Adrenal gland (tissue), 12 donors: ENCODE measurements around the gene RALY. TPM values are rescaled to one million over a fixed set of nuclear protein-coding genes. Genes with fewer than 3 reads are reported as not detected.

ENCODE experiments used
- DNase-seq, 7 donors: peaks; one replicate each; pipeline ENCODE4 v3.0.0-alpha.2; 2019 to 2020
- H3K27ac ChIP-seq, 5 donors: fragments of 200-600 bp; sonication (generic) in 4 of 5; 1 replicate in 3 of 5; 2 replicates in 2 of 5; pipeline versions ENCODE4 v1.5.1 to v1.8.0; 2016 to 2020; ENCODE audit warnings: mild to moderate bottlenecking in 1 of 5
- H3K27me3 ChIP-seq: fragments of 200-600 bp; 2 replicates; pipeline ENCODE4 v1.8.0; 2021
- H3K36me3 ChIP-seq, 2 donors: fragments of 200-600 bp; replicated peaks in 1 of 2; 1 replicate in 1 of 2; 2 replicates in 1 of 2; pipeline versions ENCODE4 v1.5.1 to v1.8.0; 2018 to 2022
- H3K4me1 ChIP-seq, 2 donors: fragments of 200-600 bp; replicated peaks in 1 of 2; 1 replicate in 1 of 2; 2 replicates in 1 of 2; pipeline versions ENCODE4 v1.5.1 to v1.8.0; 2018 to 2021
- H3K4me3 ChIP-seq, 4 donors: fragments of 200-600 bp; sonication (generic) in 3 of 4; one replicate each; pipeline ENCODE4 v1.5.1; 2016 to 2018
- H3K9me3 ChIP-seq, 3 donors: fragments of 200-600 bp; sonication (generic) in 1 of 3; replicated peaks in 1 of 3; 1 replicate in 2 of 3; 2 replicates in 1 of 3; pipeline versions ENCODE4 v1.5.1 to v1.8.0; 2016 to 2021
- POLR2A ChIP-seq, 2 donors: fragments of 450-650 bp; IDR thresholded peaks; one replicate each; pipeline ENCODE4 v1.6.1; 2017; ENCODE audit warnings: antibody characterized with exemption in 2 of 2, mild to moderate bottlenecking in 2 of 2, moderate library complexity in 1 of 2
- WGBS, 4 donors: extraction: QIAGEN DNeasy Blood & Tissue Kit in 2 of 4; methylation state at CpG; one replicate each; pipeline versions ENCODE4 v1.1.5 to v1.1.7; 2013 to 2017; 5-methylcytosine and 5-hydroxymethylcytosine counted together
- intact Hi-C, 2 donors: fragments of 100-400 bp; cut with DNase I; formaldehyde crosslinking; loops; one replicate each; pipeline versions ENCODE4 v1.14.1 to v1.15.0; 2022 to 2023
- polyA plus RNA-seq, 3 donors: library from polyadenylated mRNA; stranded (reverse); fragments of 200-250 nt in 2 of 3; fragments of 350-450 nt in 1 of 3; fragmentation: Illumina TruSeq in 1 of 3; extraction: RNeasy Lipid Tissue Mini Kit (QIAGEN cat#74804) in 1 of 3; gene quantifications; one replicate each; pipeline ENCODE4 v1.2.3, GENCODE V29; 2013 to 2014
- total RNA-seq, 9 donors: library from RNA; depleted of rRNA in 4 of 9; stranded (reverse); fragments of >200 nt in 4 of 9; fragments of 120-200 nt in 1 of 9; fragmentation: NEBNext Ultra II Directional in 1 of 9; extraction: Animal tissue kit (Norgen Biotek cat#: 25700) in 1 of 9; gene quantifications; one replicate each; pipeline versions ENCODE4 v1.1.0 to v1.2.4, GENCODE V29; 2013 to 2023
- TF ChIP-seq, protein P1 (sequence below), 6 experiments: fragments of 450-650 bp in 4 of 6; fragments of 200-600 bp in 2 of 6; sonication (generic) in 1 of 6; IDR thresholded peaks; 1 replicate in 5 of 6; 2 replicates in 1 of 6; pipeline versions ENCODE4 v1.5.1 to v1.8.0; 2016 to 2021; ENCODE audit warnings: antibody characterized with exemption in 6 of 6, mild to moderate bottlenecking in 2 of 6, moderate library complexity in 1 of 6
- donor health status: healthy with polysubstance abuse.
- donor health status: Bipolar disorder and iron deficiency.
- donor health status: DM: yes; HTN: yes; CAD: no.
- donor health status: DM: no; HTN: no; CAD: no.
- donor health status: DM: no; HTN: no; CAD: no.
- donor health status: DM: yes; HTN: yes; CAD: no.

The RALY gene
- total and polyA plus RNA-seq, 12 donors, result 30.0 to 128 (median 78.1) TPM

DNA sequence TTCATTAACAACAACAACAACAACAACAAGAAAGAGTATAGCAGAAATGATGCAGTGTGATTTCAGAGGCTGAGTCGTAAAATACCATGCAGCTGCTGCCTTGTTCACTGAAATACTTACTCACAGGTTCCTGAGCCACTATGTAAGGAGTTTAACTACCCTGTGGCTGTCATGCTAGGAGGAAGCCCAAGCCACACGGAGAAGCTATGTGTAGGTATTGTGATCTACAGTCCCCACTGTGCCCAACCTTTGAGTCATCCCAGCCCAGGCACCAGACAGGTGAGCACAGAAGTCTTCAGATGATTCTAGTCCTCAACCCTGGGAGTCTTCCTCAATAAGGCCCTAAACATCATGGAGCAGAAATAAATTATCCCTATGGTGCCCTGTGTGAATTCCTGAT is 14.6 kb upstream of the RALY start:
- Histone ChIP-seq H3K4me3 (no peak overlapping the region), H3K27ac (no peak overlapping the region), H3K9me3 (no peaks in the 10 kb centered on the region), H3K4me1 (no peaks in the 10 kb centered on the region), H3K36me3 (no peaks in the 10 kb centered on the region), H3K27me3 (no peaks in the 10 kb centered on the region)
- DNase-seq, result no peak
- TF ChIP-seq, protein P1, sequence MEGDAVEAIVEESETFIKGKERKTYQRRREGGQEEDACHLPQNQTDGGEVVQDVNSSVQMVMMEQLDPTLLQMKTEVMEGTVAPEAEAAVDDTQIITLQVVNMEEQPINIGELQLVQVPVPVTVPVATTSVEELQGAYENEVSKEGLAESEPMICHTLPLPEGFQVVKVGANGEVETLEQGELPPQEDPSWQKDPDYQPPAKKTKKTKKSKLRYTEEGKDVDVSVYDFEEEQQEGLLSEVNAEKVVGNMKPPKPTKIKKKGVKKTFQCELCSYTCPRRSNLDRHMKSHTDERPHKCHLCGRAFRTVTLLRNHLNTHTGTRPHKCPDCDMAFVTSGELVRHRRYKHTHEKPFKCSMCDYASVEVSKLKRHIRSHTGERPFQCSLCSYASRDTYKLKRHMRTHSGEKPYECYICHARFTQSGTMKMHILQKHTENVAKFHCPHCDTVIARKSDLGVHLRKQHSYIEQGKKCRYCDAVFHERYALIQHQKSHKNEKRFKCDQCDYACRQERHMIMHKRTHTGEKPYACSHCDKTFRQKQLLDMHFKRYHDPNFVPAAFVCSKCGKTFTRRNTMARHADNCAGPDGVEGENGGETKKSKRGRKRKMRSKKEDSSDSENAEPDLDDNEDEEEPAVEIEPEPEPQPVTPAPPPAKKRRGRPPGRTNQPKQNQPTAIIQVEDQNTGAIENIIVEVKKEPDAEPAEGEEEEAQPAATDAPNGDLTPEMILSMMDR (IDR thresholded peaks at IDR 0.05), result no peak
- TF ChIP-seq POLR2A (IDR thresholded peaks at IDR 0.05), result no peak
- intact Hi-C loops, result no loop called here
- 83 to 88% (median 86%) methylated on average over 2 of the region's 2 CpGs for WGBS, 4 donors

DNA sequence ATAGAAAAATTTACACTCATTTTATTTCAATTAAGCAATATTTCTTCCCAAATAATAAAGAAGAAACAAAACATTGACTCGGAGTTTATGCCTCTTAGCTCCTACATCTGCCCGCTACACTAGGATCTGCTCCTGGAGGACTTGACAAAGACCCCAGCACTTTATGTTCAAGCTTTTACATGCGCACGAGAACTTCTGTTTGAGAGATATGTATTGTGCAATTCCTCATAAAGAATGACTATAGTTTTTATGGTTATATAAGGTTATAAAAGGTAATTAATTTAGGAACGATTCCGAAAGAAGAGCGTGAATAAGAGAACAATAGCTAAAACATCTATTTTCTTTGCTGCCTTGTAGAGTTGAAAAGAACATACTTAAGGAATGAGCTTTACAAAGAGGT is 12.4 kb upstream of the RALY start:
- Histone ChIP-seq H3K4me3 (no peak overlapping the region), H3K27ac (no peak overlapping the region), H3K9me3 (no peaks in the 10 kb centered on the region), H3K36me3 (no peaks in the 10 kb centered on the region), H3K4me1 (no peaks in the 10 kb centered on the region), H3K27me3 (no peaks in the 10 kb centered on the region)
- DNase-seq, result no peak
- intact Hi-C loops, result no loop called here
- TF ChIP-seq, protein P1 (IDR thresholded peaks at IDR 0.05), result no peak
- TF ChIP-seq POLR2A (IDR thresholded peaks at IDR 0.05), result no peak
- 90 to 92% (median 91%) methylated on average over 7 of the region's 7 CpGs for whole genome bisulfite sequencing, 4 donors

DNA sequence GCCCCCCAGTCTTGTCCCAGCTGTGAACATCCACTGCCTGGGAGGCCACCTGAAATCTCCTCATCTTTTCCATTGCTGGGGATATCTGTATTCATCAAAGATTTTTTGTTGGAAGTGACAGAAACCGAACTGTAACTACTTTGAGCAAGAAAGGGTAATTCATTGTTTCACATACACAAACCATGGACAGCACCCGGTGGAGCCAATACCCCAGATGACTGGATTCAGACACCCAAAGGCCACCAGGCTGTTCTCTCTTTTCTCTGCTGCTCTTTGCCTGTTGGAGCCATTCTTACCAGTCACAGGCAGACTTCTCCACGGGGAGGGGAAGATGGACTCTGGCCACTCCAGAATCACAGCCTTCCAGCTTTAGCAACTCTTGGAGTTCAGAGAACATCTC is 11.7 kb upstream of the RALY start:
- 69 to 95% (median 89%) methylated on average over 3 of the region's 3 CpGs for WGBS, 4 donors

DNA sequence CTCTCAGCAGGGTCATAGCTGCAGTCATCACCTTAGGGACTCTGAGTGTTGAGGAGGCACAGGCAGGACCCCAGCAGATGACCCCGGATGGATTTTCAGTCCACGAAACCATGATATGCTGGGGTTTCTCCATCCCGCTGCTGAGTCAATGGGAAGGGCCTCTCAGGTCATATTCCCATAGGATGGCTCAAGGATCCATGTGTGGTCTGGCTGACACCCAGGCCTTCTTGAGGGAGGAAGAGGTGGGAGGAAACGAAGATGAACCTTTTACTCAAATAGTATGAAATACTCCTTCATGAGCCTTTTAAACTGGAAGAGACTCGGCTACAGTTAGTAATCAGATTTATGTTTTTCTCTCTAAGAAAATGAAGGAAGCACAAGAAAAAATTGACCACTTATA is 10.3 kb upstream of the RALY start:
- TF ChIP-seq, protein P1 (IDR thresholded peaks at IDR 0.05), result no peak
- TF ChIP-seq POLR2A (IDR thresholded peaks at IDR 0.05), result no peak
- no peak for DNase-seq
- Histone ChIP-seq H3K9me3 (no peaks in the 10 kb centered on the region), H3K27ac (no peak overlapping the region), H3K27me3 (no peaks in the 10 kb centered on the region), H3K4me3 (no peak overlapping the region), H3K36me3 (no peaks in the 10 kb centered on the region), H3K4me1 (no peaks in the 10 kb centered on the region)
- WGBS, 4 donors, result 87 to 92% (median 89%) methylated on average over 4 to 5 of the region's 5 CpGs
- intact Hi-C loops, result no loop called here

More for the DNA sequence above, 11.7 kb upstream of the RALY start:
- no peaks in the 10 kb centered on the region for H3K9me3 ChIP-seq
- H3K27me3 ChIP-seq, result no peaks in the 10 kb centered on the region
- DNase-seq, result no peak
- no peaks in the 10 kb centered on the region for H3K36me3 ChIP-seq
- intact Hi-C loops, result no loop called here
- no peak for TF ChIP-seq POLR2A (IDR thresholded peaks at IDR 0.05)
- H3K4me3 ChIP-seq, result no peak overlapping the region
- no peaks in the 10 kb centered on the region for H3K4me1 ChIP-seq
- H3K27ac ChIP-seq, result no peak overlapping the region

DNA sequence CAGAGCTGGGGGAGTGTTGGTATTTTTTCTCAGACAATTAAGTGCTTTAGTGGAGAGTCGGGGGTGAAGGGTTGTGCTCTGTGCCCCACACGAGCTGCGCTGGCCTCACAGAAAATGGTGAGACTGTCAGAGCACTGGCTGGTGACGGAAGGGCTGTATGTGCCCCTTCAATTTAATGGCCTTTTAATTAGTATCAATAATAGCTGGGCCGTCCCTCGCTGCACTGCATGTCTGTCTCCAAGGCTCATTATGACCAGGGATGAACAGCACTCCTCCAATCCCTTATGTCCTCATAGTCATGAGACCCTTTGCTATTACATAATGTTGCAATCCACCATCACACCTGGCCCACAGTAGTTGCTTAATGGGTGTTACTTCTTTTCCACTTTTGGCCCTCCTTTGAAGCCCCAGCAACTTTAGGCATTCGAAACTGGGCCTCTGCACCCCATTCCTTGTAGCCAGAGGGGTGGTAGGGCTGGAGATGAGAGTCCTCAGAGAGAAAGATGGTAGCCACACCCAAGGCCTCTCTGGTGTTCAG is 9.5 kb upstream of the RALY start:
- Histone ChIP-seq H3K27ac (no peak overlapping the region), H3K4me1 (no peaks in the 10 kb centered on the region), H3K36me3 (no peaks in the 10 kb centered on the region), H3K9me3 (no peaks in the 10 kb centered on the region), H3K27me3 (no peaks in the 10 kb centered on the region), H3K4me3 (no peak overlapping the region)
- DNase-seq, result no peak
- intact Hi-C loops, result no loop called here
- 69 to 86% (median 71%) methylated on average over 7 of the region's 7 CpGs for WGBS, 4 donors
- no peak for TF ChIP-seq POLR2A (IDR thresholded peaks at IDR 0.05)
- TF ChIP-seq, protein P1 (IDR thresholded peaks at IDR 0.05), result no peak
